HG03442 (cell line): Measurements from ENCODE around the gene LCE3D.
"Not testable (repeated sequence)": the region's sequence is repeated elsewhere in the genome, so short reads cannot be mapped to it uniquely, and the experiment has no call there.

ENCODE experiments used
- ATAC-seq: cut with Tn5 transposase; IDR thresholded peaks from one replicate; pipeline ENCODE4 v1.9.1; 2021; ENCODE audit warnings: mild to moderate bottlenecking, moderate library complexity; ENCODE audit not compliant: unreplicated experiment

Gene LCE3D, protein sequence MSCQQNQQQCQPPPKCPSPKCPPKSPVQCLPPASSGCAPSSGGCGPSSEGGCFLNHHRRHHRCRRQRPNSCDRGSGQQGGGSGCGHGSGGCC

DNA sequence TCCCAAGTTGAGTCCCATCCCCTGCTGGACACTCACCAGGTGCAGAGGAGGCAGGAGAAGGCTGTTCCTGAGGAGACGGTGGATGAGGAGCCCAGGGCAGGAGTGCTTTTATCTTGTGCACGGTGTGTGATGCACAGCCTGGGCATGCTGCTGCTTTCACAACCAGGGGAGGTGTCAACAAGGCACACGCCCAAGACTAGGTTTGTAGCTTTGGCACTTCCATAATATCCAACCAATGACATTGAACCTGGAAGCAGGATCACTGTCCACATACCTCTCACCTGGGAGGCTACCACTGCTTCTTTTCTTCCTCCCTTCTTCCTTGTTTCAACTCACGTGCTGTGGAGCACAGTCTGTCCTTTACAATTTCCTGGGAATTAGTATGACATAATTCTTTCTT, at the start of gene LCE3D:
Gene LCE3D, minus strand, starts transcription at position 84 of the 400 bp plus-strand sequence. CDS start 580 bp downstream, outside the sequence.
- no peak for ATAC-seq

- ATAC-seq: no peak
These were observed 46.4 kb upstream of the LCE3D start for GRCh38 chr1:152626744-152627143.

- ATAC-seq: no peak
These were observed 43.0 kb upstream of the LCE3D start for GRCh38 chr1:152623203-152623844.

- no peak for ATAC-seq
These were observed 42.5 kb upstream of the LCE3D start, which contains the start of gene LCE3A for GRCh38 chr1:152622803-152623202. LCE3A (minus strand) TSS chr1:152623103; CDS start chr1:152623103, 0 bp downstream.

GRCh38 chr1:152621993-152622392, 41.7 kb upstream of the LCE3D start:
- ATAC-seq: no peak

DNA sequence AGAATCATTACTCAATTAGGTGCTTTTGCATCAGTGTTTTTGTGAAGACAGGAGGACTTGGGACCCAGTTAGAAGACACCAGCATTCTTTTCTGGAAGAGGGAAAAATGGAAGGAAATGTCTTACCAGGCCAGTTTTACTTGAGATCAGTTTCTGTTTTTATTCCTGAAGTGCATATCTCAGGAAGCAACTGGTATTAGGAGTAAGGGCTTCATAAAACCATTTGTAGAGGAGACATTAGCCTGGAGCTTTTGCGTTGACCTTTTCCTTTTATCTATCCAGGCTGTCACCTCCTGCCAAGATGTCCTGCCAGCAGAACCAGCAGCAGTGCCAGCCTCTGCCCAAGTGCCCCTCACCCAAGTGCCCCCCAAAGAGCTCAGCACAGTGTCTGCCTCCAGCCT, 33.2 kb upstream of the LCE3D start, which contains the start of gene LCE3B:
Gene LCE3B, plus strand, starts transcription at position 301 of the 400 bp plus-strand sequence. Its CDS starts 0 bp downstream, at position 301.
- no peak for ATAC-seq

- ATAC-seq: no peak
These were observed 19.6 kb upstream of the LCE3D start, which contains the start of gene LCE3C for GRCh38 chr1:152599934-152600333. LCE3C (plus strand) TSS chr1:152600234; CDS start chr1:152600732, 498 bp downstream.

- no peak for ATAC-seq
These were observed 16.7 kb upstream of the LCE3D start for GRCh38 chr1:152596986-152597385.

DNA sequence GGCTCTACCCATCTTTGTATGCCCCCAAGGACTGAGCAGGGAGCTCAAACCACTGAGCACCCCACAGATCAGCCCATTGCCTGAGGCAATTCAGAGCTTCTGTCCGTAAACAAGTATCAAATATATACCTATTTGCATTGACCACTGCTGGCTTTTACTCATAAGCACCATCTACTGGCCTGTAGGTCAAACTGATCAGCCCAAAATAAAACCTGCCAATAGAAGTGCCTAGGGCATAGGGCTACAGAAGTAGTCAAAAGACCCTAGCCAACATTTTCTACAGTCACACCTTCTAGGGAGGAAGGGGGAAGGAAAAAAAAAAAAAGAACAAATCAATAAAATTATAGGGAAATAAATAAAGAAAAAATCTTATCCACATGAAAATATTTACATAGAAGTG, 5.3 kb upstream of the LCE3D start:
- ATAC-seq: no peak

- ATAC-seq: no peak
These were observed 2.3 kb upstream of the LCE3D start for GRCh38 chr1:152582647-152583046.

- not testable (repeated sequence) for ATAC-seq
These were observed 790 bp downstream of the LCE3D start for GRCh38 chr1:152579526-152579925.

- no peak for ATAC-seq
These were observed 3.1 kb downstream of the LCE3D start for GRCh38 chr1:152577168-152577567.

DNA sequence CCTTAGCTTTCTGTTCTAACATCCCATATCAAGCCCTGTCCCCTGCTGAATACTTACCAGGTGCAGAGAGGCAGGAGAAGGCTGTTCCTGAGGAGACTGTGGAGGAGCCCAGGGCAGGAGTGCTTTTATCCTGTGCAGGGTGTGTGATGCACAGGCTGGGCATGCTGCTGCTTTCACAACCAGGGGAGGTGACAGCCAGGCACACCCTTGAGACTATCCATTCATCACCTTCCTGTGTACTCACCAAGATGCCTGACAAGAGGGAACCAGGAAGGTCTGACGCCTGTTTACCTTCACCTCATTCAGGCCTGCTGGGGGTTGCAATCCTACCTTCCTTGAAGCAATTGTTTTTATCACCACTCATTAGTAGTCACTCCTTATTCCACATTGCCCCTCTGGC, 13.6 kb downstream of the LCE3D start, which contains the start of gene LCE3E:
Gene LCE3E, minus strand, starts transcription at position 100 of the 400 bp plus-strand sequence. CDS start 572 bp downstream, outside the sequence.
- no peak for ATAC-seq

DNA sequence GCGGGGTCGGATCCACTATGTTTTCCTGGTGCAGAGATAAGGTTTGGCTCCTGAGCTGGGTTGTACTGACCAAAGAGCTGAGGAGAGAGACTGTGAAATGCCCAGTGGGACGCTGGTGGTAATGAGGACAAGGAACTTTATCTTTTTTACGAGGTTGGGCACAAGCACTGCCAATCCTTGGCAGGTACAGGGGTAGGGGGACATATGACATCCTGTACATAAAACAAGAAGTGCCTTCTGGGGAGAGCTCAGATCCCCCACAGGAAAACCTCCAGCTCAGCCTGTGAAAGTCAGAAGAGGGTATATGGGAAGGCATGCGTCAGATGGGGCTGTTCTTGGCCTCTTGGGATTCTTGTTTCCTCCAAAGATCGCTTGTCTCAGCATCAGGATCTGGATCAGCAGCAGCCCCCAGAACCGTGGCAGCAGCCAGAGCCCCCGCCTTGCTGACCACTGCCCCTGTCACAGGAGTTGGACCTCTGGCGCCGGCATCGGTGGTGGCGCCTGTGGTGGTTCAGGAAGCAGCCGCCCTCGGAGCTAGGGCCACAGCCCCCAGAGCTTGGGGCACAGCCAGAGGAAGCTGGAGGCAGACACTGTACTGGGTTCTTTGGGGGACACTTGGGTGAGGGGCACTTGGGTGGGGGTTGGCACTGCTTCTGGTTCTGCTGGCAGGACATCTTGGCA, 14.6 kb downstream of the LCE3D start:
- no peak for ATAC-seq

- no peak for ATAC-seq
These were observed 15.2 kb downstream of the LCE3D start for GRCh38 chr1:152565115-152565514.

DNA sequence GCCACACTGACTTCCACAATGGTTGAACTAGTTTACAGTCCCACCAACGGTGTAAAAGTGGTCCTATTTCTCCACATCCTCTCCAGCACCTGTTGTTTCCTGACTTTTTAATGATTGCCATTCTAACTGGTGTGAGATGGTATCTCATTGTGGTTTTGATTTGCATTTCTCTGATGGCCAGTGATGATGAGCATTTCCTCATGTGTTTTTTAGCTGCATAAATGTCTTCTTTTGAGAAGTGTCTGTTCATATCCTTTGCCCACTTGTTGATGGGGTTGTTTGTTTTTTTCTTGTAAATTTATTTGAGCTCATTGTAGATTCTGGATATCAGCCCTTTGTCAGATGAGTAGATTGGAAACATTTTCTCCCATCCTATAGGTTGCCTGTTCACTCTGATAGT, 32.0 kb downstream of the LCE3D start:
- not testable (repeated sequence) for ATAC-seq

DNA sequence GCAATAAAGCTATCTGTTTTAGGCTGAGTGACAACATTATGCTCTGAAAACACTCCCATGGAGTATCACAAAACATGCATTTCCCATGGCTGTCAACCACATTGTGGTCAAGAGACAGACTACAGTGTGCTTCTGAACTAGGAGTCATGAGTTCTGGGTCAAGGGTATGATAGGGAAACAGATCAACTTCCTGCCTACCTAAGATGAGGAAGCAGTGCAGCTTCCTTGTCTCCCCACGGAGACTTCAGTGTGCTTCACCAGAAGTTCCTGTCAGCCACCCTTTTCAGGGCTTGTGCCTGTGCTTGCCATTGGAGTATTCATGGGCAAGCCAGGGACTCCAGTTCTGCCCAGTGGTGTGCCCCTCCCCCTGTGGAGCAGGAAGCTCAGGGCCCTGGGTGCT, 33.6 kb downstream of the LCE3D start:
- no peak for ATAC-seq

GRCh38 chr1:152543820-152544219, 36.5 kb downstream of the LCE3D start:
- ATAC-seq: no peak

- ATAC-seq: no peak
These were observed 40.4 kb downstream of the LCE3D start for GRCh38 chr1:152539901-152540300.

DNA sequence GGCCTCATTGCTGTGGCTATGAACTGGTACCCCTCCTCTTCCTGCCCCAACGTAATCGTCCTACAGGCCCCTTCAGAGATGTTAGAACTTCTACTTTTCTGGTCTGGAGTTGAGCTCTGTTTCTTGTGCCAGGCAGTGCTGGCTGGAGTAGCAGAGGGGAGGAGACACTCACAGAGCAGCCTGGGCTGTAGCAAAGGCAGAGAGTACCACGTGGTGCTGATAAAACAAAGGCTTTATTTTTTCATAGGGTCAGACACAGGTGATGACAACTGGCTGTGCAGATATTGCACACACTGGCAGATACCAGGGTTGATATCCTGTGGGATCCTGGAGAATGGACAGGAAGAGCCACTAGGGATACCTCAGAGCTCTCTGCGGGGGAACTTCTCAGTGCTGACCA, 42.8 kb downstream of the LCE3D start:
- no peak for ATAC-seq

- ATAC-seq: no peak
These were observed 44.5 kb downstream of the LCE3D start for GRCh38 chr1:152535774-152536173.
